Measurements from ENCODE around the gene ADAMTSL1. TPM values are rescaled to one million over a fixed set of nuclear protein-coding genes. Genes with fewer than 3 reads are reported as not detected.

ADAMTSL1 gene
- total RNA-seq, 1 experiment from 2014 or later: not detected

- no peaks in the 10 kb centered on the region for H3K9me3 ChIP-seq (ENCODE audit: control insufficient read depth in 1 of 2, insufficient read depth in 1 of 2, low read depth in 1 of 2, low read length in 2 of 2)
- H3K4me3 ChIP-seq (replicated peaks in 1 of 2; ENCODE audit: low read depth in 1 of 2, low read length in 2 of 2): no peak overlapping the region
- ChIA-PET RAD21 (ENCODE audit: low non-redundant PET in 1 of 2, low total read pairs in 2 of 2, uncharacterized antibody in 2 of 2, unreplicated experiment in 2 of 2) (no interaction called here), POLR2A (no interaction called here), CTCF (interaction anchor here (1.2 kb wide), 1 partner anchor 13 kb away, joined by 3 read pairs; no protein-coding TSS in a partner anchor)
- H3K9me2 ChIP-seq (ENCODE audit: insufficient read depth): no peaks in the 10 kb centered on the region
- H3K36me3 ChIP-seq (ENCODE audit: control insufficient read depth in 1 of 2, insufficient read depth in 2 of 2, low read length in 2 of 2): no peaks in the 10 kb centered on the region
- H2AFZ ChIP-seq (ENCODE audit: low read depth, low read length, poor library complexity, severe bottlenecking): no peak overlapping the region
- H3K4me2 ChIP-seq (ENCODE audit: low read length): no peak overlapping the region
- H3K27ac ChIP-seq (ENCODE audit: low read depth, low read length): no peak overlapping the region
- DNase-seq (ENCODE audit: low read depth, low spot score) (no peak), ATAC-seq (no peak)
- H3K27me3 ChIP-seq (ENCODE audit: insufficient read depth, low read length): no peaks in the 10 kb centered on the region
- BruUV-seq (replicated peaks): no TSS peak
- no peaks in the 10 kb centered on the region for H4K20me1 ChIP-seq (ENCODE audit: insufficient read depth)
- no peaks in the 10 kb centered on the region for H3K4me1 ChIP-seq (ENCODE audit: control insufficient read depth in 1 of 2, insufficient read depth in 2 of 2, low read length in 2 of 2)
- TF ChIP-seq JUND (IDR thresholded peaks at IDR 0.05) (no peak), RAD21 (IDR thresholded peaks at IDR 0.05; ENCODE audit: low read depth) (no peak), EZH2phosphoT487 (IDR thresholded peaks at IDR 0.05; ENCODE audit: borderline replicate concordance) (no peak), EZH2 (IDR thresholded peaks at IDR 0.05) (no peak)
- no peaks in the 10 kb centered on the region for H3K79me2 ChIP-seq (ENCODE audit: insufficient read depth, low read length)
- no peak overlapping the region for H3K9ac ChIP-seq (ENCODE audit: low read length)
- intact Hi-C loops (cut with micrococcal nuclease): no loop called here
Measured at GRCh38 chr9:18459962-18460584, 13.9 kb upstream of the ADAMTSL1 start.

- no peaks in the 10 kb centered on the region for H3K9me3 ChIP-seq (ENCODE audit: control insufficient read depth in 1 of 2, insufficient read depth in 1 of 2, low read depth in 1 of 2, low read length in 2 of 2)
- intact Hi-C loops (cut with micrococcal nuclease): no loop called here
- DNase-seq (ENCODE audit: low read depth, low spot score) (no peak), ATAC-seq (no peak)
- no peak overlapping the region for H3K9ac ChIP-seq (ENCODE audit: low read length)
- no peaks in the 10 kb centered on the region for H3K36me3 ChIP-seq (ENCODE audit: control insufficient read depth in 1 of 2, insufficient read depth in 2 of 2, low read length in 2 of 2)
- H3K4me3 ChIP-seq (replicated peaks in 1 of 2; ENCODE audit: low read depth in 1 of 2, low read length in 2 of 2): no peak overlapping the region
- no peaks in the 10 kb centered on the region for H3K27me3 ChIP-seq (ENCODE audit: insufficient read depth, low read length)
- H2AFZ ChIP-seq (ENCODE audit: low read depth, low read length, poor library complexity, severe bottlenecking): no peak overlapping the region
- H3K4me2 ChIP-seq (ENCODE audit: low read length): no peak overlapping the region
- no peaks in the 10 kb centered on the region for H3K9me2 ChIP-seq (ENCODE audit: insufficient read depth)
- no peaks in the 10 kb centered on the region for H4K20me1 ChIP-seq (ENCODE audit: insufficient read depth)
- CTCF ChIA-PET: no interaction called here
- no peaks in the 10 kb centered on the region for H3K79me2 ChIP-seq (ENCODE audit: insufficient read depth, low read length)
- H3K27ac ChIP-seq (ENCODE audit: low read depth, low read length): no peak overlapping the region
- no peaks in the 10 kb centered on the region for H3K4me1 ChIP-seq (ENCODE audit: control insufficient read depth in 1 of 2, insufficient read depth in 2 of 2, low read length in 2 of 2)
- no TSS peak for BruUV-seq (replicated peaks)
- TF ChIP-seq TCF7L2 (IDR thresholded peaks at IDR 0.05; ENCODE audit: borderline replicate concordance, extremely low read depth, insufficient read depth, insufficient read length) (no peak), SIN3A (IDR thresholded peaks at IDR 0.05; ENCODE audit: low read depth) (no peak), CEBPB (IDR thresholded peaks at IDR 0.05; ENCODE audit: low read depth) (no peak), FOSL1 (IDR thresholded peaks at IDR 0.05; ENCODE audit: low read depth) (no peak), YY1 (IDR thresholded peaks at IDR 0.05; ENCODE audit: extremely low read depth, insufficient replicate concordance, low read depth, low read length) (no peak), RAD21 (IDR thresholded peaks at IDR 0.05; ENCODE audit: low read depth) (no peak), ZFX (IDR thresholded peaks at IDR 0.05) (no peak), ZBTB33 (IDR thresholded peaks at IDR 0.05; ENCODE audit: extremely low read depth, insufficient replicate concordance, low read length) (no peak), ATF3 (IDR thresholded peaks at IDR 0.05) (no peak)
- RAD21 ChIA-PET (ENCODE audit: low non-redundant PET in 1 of 2, low total read pairs in 2 of 2, uncharacterized antibody in 2 of 2, unreplicated experiment in 2 of 2): no interaction called here
- POLR2A ChIA-PET: no interaction called here
Measured at GRCh38 chr9:18461496-18461895, 12.5 kb upstream of the ADAMTSL1 start.
